ENCODE data around the gene ATP6V1G2.

DNA sequence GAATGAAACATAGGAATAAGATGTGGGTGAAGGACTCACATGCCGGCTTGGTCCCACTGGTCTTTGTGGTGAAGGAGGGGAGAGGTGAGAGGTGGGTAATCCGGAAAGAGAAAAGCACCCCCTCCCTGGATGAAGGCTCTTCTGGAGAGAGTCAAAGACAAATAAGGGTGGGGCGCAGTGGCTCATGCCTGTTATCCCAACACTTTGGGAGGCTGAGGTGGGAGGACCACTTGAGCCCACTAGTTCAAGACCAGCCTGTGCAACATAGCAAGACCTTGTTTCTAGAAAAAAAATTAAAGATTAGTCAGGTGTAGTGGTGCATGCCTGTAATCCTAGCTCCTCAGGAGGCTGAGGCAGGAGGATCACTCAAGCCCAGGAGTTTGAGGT lies 32.7 kb upstream of the ATP6V1G2 start:
- TF ChIP-seq, protein P1, sequence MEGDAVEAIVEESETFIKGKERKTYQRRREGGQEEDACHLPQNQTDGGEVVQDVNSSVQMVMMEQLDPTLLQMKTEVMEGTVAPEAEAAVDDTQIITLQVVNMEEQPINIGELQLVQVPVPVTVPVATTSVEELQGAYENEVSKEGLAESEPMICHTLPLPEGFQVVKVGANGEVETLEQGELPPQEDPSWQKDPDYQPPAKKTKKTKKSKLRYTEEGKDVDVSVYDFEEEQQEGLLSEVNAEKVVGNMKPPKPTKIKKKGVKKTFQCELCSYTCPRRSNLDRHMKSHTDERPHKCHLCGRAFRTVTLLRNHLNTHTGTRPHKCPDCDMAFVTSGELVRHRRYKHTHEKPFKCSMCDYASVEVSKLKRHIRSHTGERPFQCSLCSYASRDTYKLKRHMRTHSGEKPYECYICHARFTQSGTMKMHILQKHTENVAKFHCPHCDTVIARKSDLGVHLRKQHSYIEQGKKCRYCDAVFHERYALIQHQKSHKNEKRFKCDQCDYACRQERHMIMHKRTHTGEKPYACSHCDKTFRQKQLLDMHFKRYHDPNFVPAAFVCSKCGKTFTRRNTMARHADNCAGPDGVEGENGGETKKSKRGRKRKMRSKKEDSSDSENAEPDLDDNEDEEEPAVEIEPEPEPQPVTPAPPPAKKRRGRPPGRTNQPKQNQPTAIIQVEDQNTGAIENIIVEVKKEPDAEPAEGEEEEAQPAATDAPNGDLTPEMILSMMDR (conservative IDR thresholded peaks at IDR 0.05; ENCODE audit: low read depth, low read length), result no peak
- no peak for TF ChIP-seq EZH2 (IDR thresholded peaks at IDR 0.05; ENCODE audit: borderline replicate concordance, low read depth, low read length, poor library complexity, severe bottlenecking)

All from A673 (cell line).